NCI-H446 (cell line): Measurements from ENCODE around the gene HDAC4.

ENCODE experiments used
- DNase-seq, 2 experiments: peaks; one replicate each; lab custom pipeline; 2025; lab: John Stamatoyannopoulos, UW

The HDAC4 gene

DNA sequence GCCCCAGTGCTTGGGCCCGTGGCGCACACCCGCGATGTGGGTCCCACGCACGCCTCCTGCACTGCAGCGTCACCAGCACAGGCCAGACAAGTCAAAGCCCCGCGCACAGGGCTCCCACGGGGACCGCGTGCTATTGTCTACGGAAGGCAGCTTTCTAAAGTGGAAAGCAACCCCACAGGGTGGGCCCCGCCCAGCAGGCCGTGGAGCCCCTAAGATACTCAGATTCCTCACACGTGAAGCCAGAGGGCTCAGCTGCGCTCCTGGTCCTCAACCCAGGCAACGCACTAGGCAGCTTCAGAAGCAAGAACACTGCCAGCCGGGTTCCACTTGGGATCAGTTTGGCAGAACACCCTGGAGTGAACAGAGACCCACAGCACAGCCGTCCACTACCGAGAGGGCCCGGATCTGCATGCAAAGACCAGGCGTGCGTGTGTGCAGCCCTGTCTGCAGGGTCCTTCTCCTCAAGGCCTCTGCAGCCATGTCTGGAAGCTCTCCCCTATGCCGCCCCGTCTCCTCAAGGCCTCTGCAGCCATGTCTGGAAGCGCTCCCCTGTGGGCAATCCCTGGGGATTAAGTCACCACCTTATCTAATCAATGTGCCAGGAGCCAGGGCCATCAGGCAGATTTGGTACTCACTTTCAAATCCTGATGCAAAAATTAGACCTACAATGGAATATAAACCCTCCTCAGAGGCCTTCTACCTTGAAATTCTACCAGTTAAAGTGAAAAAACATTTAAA lies 231.3 kb downstream of the HDAC4 start:
- no peak for DNase-seq

DNA sequence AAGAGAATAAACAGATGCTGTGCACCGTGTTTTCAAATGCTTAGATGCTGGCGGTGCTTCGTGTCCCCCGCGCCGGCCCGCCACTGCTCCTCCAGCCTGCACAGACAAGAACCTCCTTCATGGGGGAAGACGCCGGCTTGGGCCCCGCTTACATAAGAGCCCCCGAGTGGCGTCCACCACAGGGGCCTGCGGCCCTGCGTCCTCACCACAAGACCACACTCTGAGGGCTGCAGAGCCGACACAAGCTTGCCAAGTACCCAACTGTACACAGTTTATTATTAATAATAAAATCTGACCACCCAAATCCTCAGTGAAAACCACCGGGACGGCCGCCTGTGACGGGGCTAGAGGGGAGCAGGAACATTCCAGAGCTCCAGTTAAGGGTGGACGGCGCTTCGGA lies 232.2 kb downstream of the HDAC4 start:
- no peak for DNase-seq

- DNase-seq: no peak
These were observed 232.9 kb downstream of the HDAC4 start for GRCh38 chr2:239167766-239168444.

DNA sequence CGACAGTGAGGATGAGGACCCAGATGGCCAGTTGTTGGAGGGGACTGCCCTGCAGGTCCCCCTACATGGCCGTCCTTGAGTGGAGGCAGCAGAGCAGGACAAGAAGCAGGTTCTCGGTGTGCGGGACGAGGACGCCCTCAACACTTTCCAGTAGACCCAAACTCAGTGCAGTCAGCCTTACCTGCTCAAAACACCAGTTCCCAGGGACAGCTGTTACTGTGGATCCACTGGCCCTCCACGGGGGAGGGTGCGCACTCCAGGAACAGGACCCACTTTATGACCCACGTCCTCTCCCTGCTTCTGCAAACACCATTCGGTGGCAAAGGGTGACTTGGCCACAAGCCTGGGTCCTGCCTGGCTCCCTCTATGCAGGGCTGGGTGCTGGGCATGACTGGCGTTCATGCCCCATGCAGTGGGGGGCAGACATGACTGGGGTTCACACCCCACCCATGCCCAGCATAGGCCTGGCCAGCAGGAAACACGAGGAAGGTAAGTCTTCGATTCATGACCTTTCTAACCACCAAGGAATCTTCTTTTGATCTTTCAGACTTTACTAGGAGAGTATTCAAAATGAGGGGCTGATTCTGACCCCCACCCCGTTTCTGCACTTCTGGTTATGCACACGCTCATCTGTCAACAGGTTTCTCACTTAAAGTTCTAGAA lies 233.7 kb downstream of the HDAC4 start:
- no peak for DNase-seq

GRCh38 chr2:239166201-239166834 lies 234.5 kb downstream of the HDAC4 start:
- DNase-seq: no peak

- DNase-seq: no peak
These were observed 235.5 kb downstream of the HDAC4 start for GRCh38 chr2:239165206-239165831.

- no peak for DNase-seq
These were observed 236.4 kb downstream of the HDAC4 start for GRCh38 chr2:239164335-239164871.

- DNase-seq: no peak
These were observed 237.0 kb downstream of the HDAC4 start for GRCh38 chr2:239163688-239164334.

DNA sequence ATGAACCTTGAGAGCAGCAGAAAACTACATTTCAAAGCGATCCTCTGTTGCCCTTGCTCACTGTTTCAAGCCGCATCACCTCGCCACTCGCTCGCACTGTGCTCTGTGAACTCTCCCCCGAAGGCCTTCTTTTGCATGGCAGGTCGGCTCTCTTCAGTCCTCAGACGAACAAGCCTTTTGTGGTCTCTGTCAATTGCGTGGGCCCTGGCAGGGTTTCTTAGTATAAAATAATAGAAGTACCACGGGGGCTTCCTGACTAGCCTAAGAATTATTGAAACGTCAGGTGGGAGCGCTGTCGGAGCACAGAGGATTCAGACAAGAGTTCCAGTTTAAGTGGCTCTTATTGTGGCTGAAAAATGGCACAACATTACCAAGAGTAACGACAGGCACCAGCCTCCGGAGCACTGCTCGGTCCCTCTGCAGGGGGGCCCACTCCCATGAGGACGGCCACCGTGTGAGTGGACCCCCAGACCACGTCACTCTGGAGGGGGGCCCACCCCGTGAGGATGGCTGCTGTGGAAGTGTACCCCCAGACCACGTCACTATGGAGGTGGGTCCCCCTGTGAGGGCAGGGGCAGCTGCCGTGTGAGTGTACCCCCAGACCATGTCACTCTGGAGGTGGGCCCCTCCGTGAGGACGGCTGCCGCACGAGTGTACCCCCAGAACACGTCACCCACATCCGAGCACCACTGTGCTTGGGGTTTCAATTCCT lies 237.7 kb downstream of the HDAC4 start:
- DNase-seq: no peak

- DNase-seq: no peak
These were observed 238.5 kb downstream of the HDAC4 start for GRCh38 chr2:239162141-239162821.

DNA sequence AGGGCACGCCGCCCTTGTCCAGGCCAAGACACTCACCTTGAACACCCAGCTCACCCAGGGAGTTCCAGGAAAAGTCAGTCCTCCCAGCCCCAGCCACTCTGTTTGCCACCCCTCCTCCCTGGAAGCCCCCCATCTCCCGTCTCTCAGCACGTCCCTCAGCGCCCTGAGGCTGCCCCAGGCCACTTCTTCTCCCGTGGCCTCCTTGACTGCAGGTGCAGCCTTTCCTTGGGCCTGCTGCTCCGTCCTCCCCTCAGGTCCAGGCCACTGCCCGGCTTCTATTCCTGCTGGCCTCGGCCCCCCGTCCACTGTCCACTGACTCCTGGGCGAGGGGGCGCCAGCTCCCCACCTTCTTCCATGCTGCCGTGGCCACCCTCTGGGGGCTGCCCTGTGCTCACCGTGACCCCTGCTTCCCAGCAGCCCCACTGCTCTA lies 239.1 kb downstream of the HDAC4 start:
- no peak for DNase-seq

- DNase-seq: no peak
These were observed 240.3 kb downstream of the HDAC4 start for GRCh38 chr2:239160226-239161143.

GRCh38 chr2:239159476-239159911 lies 241.3 kb downstream of the HDAC4 start:
- no peak for DNase-seq

DNA sequence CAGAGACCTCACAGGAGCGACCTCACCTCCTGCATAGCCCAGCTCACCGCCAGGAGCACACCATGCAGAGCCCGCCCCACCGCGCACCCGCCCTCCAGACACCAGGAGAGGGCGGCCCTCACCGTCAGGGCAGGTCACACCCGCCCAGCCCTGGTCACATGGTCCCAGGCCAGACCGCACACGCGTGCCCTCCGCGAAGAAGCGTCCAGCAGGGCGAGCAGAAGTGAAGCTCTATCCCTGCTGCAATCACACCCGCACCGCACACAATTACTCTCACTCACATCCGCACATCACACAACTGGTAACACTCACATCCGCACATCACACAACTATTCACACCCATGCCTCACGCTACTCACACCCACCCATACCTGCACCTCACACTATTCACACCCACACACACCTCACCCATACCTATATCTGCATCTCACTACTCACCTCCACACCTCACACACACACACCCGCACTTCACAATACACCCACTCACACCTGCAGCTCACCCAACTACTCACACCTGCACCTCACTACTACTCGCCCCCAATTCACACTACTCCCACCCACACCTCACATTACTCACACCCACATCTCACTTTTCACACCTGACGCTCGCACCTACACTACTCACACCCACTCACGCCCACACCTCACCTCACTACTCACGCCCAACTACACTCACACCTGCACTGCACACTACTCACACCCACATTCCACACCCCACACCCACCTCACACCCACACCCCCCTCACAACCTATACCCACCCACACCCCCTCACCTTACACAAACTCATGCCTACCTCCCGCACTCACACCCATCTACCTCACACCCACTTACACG lies 242.0 kb downstream of the HDAC4 start:
- no peak for DNase-seq

- DNase-seq: no peak
These were observed 243.0 kb downstream of the HDAC4 start for GRCh38 chr2:239157771-239158170.

- no peak for DNase-seq
These were observed 243.6 kb downstream of the HDAC4 start for GRCh38 chr2:239157269-239157668.

DNA sequence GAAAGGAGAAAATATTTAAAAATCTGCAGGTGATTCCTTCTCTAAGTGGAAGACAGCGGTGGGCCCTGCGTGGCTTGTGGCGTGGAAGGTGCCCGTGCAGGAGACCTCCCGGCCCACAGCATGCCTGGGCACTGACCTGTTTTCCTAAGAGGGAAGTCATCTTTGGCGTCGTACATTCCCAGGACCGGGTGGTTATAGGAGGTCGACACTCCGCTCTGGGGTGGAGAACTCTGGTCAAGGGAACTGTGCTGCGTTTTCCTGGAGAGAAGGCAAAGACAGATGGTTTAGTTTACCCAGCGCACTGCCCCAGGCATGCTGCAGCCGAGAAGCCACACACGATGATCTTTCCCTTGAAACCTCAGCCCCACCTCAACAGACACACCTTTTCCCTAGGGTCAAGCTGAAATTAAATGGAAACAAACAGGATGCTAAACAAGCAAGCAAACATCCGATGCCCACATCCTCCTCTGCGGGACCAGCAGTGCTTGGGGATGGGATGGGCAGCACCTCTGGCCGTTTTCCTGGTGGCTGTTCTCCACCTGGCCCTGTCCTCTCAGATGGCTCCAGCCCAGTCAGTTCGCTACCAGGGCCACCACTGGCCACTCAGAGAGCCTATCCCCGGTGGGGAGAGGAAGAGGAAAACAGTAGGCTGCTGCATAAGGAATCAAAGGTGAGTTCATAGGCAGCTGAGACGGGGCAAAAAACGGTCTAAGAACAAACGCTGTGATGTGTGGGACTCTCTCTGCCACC lies 244.1 kb downstream of the HDAC4 start:
- no peak for DNase-seq
